LNCAP (cell line): Measurements from ENCODE around the gene PPP3R2.

Experiments
- CTCF ChIP-seq: fragments of 450-650 bp; IDR thresholded peaks from 2 replicates; pipeline ENCODE4 v1.5.1; 2017; ENCODE audit warnings: mild to moderate bottlenecking

The PPP3R2 gene

GRCh38 chr9:101594796-101595195 is at the start of gene PPP3R2:
TSS of gene PPP3R2 (minus strand) at chr9:101594969. CDS start at chr9:101594921, 48 bp downstream.
- no peak for TF ChIP-seq CTCF

- no peak for TF ChIP-seq CTCF
These were observed 45.3 kb upstream of the PPP3R2 start for GRCh38 chr9:101639785-101640665.

- no peak for TF ChIP-seq CTCF
These were observed 44.5 kb upstream of the PPP3R2 start for GRCh38 chr9:101639311-101639710.

- TF ChIP-seq CTCF: no peak
These were observed 41.5 kb upstream of the PPP3R2 start for GRCh38 chr9:101636247-101636646.

GRCh38 chr9:101635473-101635872 is 40.7 kb upstream of the PPP3R2 start:
- TF ChIP-seq CTCF: no peak

GRCh38 chr9:101634741-101635409 is 40.1 kb upstream of the PPP3R2 start:
- TF ChIP-seq CTCF: no peak

GRCh38 chr9:101632611-101633010 is 37.8 kb upstream of the PPP3R2 start:
- no peak for TF ChIP-seq CTCF
